ENCODE results near the gene ADPRHL1.
A peak's percentile ranks its signal among the peaks of the same experiment; 100 is the strongest.

Gene ADPRHL1

GRCh38 chr13:113495494-113496210, 42.4 kb upstream of the ADPRHL1 start:
- H3K4me3 ChIP-seq (ENCODE audit: low read depth, low read length): no peak overlapping the region
- TF ChIP-seq CTCF (IDR thresholded peaks at IDR 0.05; ENCODE audit: low read depth, low read length): no peak

GRCh38 chr13:113493315-113493951, 40.1 kb upstream of the ADPRHL1 start:
- peak overlapping the region; percentile 19 for H3K4me3 ChIP-seq (ENCODE audit: low read depth, low read length)
- TF ChIP-seq CTCF (IDR thresholded peaks at IDR 0.05; ENCODE audit: low read depth, low read length): no peak

- TF ChIP-seq CTCF (IDR thresholded peaks at IDR 0.05; ENCODE audit: low read depth, low read length): no peak
- peak overlapping the region; percentile 92 for H3K4me3 ChIP-seq (ENCODE audit: low read depth, low read length)
Observed at GRCh38 chr13:113491982-113492381, 38.7 kb upstream of the ADPRHL1 start.

- TF ChIP-seq CTCF (IDR thresholded peaks at IDR 0.05; ENCODE audit: low read depth, low read length): no peak
- peak overlapping the region; percentile 92 for H3K4me3 ChIP-seq (ENCODE audit: low read depth, low read length)
Observed at GRCh38 chr13:113491418-113491883, 38.2 kb upstream of the ADPRHL1 start.

GRCh38 chr13:113490496-113491417, 37.5 kb upstream of the ADPRHL1 start, which contains the start of gene DCUN1D2:
DCUN1D2 (minus strand) TSS chr13:113490711; CDS start chr13:113490669, 42 bp downstream.
- peak within 1 kb of the TSS; percentile 92 for H3K4me3 ChIP-seq (ENCODE audit: low read depth, low read length)
- no peak for TF ChIP-seq CTCF (IDR thresholded peaks at IDR 0.05; ENCODE audit: low read depth, low read length)

GRCh38 chr13:113489549-113490495, 36.5 kb upstream of the ADPRHL1 start:
- no peak for TF ChIP-seq CTCF (IDR thresholded peaks at IDR 0.05; ENCODE audit: low read depth, low read length)
- H3K4me3 ChIP-seq (ENCODE audit: low read depth, low read length): peak overlapping the region; percentile 92
